Retinal pigment epithelial cell (primary cell): ENCODE results near the gene AKR1B1.
"Not testable (repeated sequence)": the region's sequence is repeated elsewhere in the genome, so short reads cannot be mapped to it uniquely, and the experiment has no call there.

Source experiments
- DNase-seq: peaks from one replicate; pipeline ENCODE4 v3.0.0-alpha.2; 2010; ENCODE audit warnings: low read depth
- H3K4me3 ChIP-seq: 2 replicates; pipeline ENCODE4 v1.5.1; 2011; ENCODE audit warnings: mild to moderate bottlenecking, low read length, control low read depth, moderate library complexity
- TF ChIP-seq, protein P1 (sequence below): conservative IDR thresholded peaks from 2 replicates; pipeline ENCODE4 v1.5.1; 2011; ENCODE audit warnings: low read depth, low read length, control low read depth, inconsistent platforms

Gene AKR1B1

DNA sequence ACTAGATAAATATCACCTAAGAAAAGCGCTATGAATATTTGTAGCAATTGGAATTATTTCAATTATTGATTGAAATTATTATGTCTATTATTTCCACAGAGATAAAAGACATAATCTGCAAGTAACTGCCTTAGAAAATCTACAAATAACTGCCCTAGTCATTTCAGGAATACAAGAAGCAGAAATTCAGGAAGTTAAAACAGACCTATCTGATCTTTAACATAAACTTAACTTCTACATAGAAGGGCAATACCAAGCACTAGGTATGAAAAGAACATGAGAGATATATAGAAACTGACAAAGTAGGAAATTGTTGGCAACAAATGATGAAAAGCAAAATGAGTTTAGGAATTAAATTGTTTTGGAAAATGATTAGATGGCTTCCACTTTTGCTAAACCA, 36.6 kb upstream of the AKR1B1 start:
- H3K4me3 ChIP-seq: no peak overlapping the region

DNA sequence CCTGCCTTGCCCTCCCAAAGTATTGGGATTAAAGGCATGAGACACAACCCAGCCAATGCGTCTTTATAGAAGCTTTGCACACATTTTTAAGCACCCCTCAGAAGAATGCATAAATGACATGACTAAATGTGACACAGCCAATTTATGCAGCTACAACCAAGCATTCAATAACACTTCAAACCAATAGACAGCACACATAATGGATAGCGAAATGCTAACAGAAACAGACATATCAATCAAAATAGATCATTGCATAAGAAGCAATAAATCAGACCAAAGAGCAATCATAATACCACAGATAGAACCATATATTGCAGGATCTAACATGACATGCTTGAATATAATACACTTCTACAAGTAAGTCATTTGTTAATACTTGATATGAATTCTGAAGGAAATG, 34.2 kb upstream of the AKR1B1 start:
- TF ChIP-seq, protein P1, sequence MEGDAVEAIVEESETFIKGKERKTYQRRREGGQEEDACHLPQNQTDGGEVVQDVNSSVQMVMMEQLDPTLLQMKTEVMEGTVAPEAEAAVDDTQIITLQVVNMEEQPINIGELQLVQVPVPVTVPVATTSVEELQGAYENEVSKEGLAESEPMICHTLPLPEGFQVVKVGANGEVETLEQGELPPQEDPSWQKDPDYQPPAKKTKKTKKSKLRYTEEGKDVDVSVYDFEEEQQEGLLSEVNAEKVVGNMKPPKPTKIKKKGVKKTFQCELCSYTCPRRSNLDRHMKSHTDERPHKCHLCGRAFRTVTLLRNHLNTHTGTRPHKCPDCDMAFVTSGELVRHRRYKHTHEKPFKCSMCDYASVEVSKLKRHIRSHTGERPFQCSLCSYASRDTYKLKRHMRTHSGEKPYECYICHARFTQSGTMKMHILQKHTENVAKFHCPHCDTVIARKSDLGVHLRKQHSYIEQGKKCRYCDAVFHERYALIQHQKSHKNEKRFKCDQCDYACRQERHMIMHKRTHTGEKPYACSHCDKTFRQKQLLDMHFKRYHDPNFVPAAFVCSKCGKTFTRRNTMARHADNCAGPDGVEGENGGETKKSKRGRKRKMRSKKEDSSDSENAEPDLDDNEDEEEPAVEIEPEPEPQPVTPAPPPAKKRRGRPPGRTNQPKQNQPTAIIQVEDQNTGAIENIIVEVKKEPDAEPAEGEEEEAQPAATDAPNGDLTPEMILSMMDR: no peak
- no peak overlapping the region for H3K4me3 ChIP-seq
- no peak for DNase-seq

More for the DNA sequence above, 36.6 kb upstream of the AKR1B1 start:
- TF ChIP-seq, protein P1: no peak
- no peak for DNase-seq

DNA sequence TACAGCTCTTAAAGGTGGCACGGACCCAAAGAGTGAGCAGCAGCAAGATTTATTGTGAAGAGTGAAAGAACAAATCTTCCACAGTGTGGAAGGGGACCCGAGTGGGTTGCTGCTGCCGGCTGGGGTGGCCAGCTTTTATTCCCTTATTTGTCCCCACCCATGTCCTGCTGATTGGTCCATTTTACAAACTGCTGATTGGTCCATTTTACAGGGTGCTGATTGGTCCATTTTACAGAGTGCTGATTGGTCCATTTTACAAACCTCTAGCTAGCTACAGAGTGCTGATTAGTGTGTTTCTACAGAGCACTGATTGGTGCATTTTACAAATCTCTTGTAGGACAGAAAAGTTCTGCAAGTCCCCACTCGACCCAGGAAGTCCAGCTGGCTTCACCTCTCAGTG, 28.8 kb upstream of the AKR1B1 start:
- not testable (repeated sequence) for H3K4me3 ChIP-seq, DNase-seq

DNA sequence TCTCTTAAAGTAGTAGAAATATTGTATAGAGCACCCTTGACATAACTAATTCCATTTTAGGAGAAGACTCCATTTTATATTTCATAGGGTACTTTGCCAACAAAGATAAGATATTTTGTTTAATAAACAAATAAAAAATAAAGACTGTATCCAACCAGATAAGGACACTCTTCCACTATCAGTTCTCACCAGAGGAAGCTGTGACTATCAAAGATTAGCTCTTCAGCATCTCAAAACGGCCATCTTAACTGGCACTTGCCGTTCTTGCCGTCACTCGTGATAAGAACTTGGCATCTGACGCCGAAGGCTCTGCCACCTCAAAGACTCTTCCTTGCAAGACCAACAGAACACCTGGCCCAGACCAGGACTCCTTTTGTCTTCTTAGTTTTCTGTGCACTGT, 26.3 kb upstream of the AKR1B1 start:
- DNase-seq: no peak
- TF ChIP-seq, protein P1: no peak
- no peak overlapping the region for H3K4me3 ChIP-seq

DNA sequence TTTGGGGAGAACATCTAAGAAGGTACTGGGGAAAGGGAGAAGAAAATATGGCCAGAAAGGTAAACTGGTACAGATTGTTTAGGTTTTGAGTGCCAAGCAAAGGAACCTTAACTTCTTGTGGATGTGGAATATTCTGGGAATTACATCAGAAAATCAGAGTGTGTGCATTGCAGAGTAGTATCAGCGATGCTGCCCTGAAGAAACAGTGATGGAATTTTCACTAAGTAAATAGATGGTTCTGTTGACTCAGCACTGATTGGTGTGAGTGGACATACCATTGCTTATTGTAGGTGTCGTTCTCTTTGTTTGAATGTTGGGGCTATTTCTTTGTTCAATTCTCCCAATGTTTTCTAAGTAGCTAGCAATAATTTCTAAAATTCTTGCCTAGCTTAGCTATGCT, 24.4 kb upstream of the AKR1B1 start:
- no peak for DNase-seq
- TF ChIP-seq, protein P1: no peak
- H3K4me3 ChIP-seq: no peak overlapping the region

DNA sequence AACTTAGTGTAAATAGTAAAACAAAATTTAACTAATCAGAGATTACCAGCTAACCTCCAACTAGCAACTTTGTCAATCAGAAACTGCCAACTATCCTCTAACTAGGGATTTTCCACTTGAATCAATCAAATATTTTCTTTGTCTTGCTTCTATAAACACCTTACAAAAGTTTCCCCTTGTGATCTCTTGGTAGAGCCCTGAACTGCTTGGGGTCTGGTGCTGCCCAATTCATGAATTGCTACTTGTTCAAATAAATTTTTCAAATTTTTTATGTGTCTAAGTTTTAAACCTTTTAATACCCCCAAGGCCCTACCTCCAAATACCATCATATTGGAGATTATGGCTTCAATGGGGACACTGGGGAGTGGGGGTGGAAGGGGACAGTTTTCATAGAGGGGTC, 24.0 kb upstream of the AKR1B1 start:
- TF ChIP-seq, protein P1: no peak

DNA sequence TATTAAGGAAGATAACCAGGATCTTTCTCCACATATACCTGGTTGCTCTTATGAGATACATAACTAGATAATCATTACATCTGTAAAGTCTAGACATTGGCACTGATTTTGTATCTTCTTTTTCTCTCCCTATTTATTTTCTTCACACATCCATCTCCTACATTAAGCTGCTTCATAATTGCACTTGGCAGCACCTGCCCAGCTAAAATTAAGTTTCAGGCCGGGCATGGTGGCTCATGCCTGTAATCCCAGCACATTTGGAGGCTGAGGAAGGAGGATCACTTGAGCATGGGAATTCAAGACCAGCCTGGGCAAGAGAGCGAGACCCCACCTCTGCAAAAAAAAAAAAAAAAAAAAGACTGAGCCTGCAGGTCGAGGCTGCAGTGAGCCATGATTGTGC, 22.3 kb upstream of the AKR1B1 start:
- no peak overlapping the region for H3K4me3 ChIP-seq
- TF ChIP-seq, protein P1: no peak
- no peak for DNase-seq

More for the DNA sequence above, 24.0 kb upstream of the AKR1B1 start:
- no peak for DNase-seq
- H3K4me3 ChIP-seq: no peak overlapping the region

DNA sequence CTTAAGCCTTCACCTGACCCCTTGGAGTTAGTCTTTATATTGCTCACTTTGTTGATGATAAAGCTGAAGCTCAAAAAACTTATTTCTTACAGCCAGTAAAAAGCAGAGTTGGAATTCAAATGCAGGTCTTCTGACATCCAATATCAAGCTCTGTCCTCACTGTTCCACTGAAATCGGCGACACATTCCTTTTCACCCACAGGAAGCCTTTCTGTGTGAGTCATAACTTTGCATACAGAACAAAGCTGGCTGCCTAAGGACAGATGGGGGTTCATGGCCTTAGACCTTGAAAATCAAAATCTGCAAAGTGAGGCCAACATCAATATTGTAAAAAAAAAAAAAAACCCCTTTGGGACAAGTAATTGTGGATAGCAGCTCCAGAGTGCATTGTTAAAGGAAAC, 21.8 kb upstream of the AKR1B1 start:
- TF ChIP-seq, protein P1: no peak
- no peak overlapping the region for H3K4me3 ChIP-seq
- DNase-seq: no peak
